HG02970 (cell line): Measurements from ENCODE around the gene LIN28B.
"Not testable (repeated sequence)": the region's sequence is repeated elsewhere in the genome, so short reads cannot be mapped to it uniquely, and the experiment has no call there.

Experiments used
- ATAC-seq: cut with Tn5 transposase; IDR thresholded peaks from one replicate; pipeline ENCODE4 v1.9.1; 2021; ENCODE audit warnings: mild to moderate bottlenecking, moderate library complexity, moderate number of reproducible peaks; ENCODE audit not compliant: unreplicated experiment, low FRiP score

LIN28B gene

GRCh38 chr6:105058846-105059245 is 101.9 kb downstream of the LIN28B start:
- ATAC-seq = no peak

- no peak for ATAC-seq
Observed at GRCh38 chr6:105066233-105066632, 109.3 kb downstream of the LIN28B start.

- ATAC-seq = no peak
Observed at GRCh38 chr6:105066836-105067235, 109.9 kb downstream of the LIN28B start.

GRCh38 chr6:105067329-105067728 is 110.4 kb downstream of the LIN28B start:
- no peak for ATAC-seq

GRCh38 chr6:105068407-105068806 is 111.5 kb downstream of the LIN28B start:
- no peak for ATAC-seq

- no peak for ATAC-seq
Observed at GRCh38 chr6:105069821-105070445, 113.0 kb downstream of the LIN28B start.

GRCh38 chr6:105072798-105073199 is 115.9 kb downstream of the LIN28B start:
- no peak for ATAC-seq

GRCh38 chr6:105075210-105075609 is 118.3 kb downstream of the LIN28B start:
- ATAC-seq = no peak

- ATAC-seq = not testable (repeated sequence)
Observed at GRCh38 chr6:105076418-105076817, 119.5 kb downstream of the LIN28B start.

GRCh38 chr6:105077596-105078385 is 120.9 kb downstream of the LIN28B start:
- no peak for ATAC-seq

GRCh38 chr6:105078386-105078708 is 121.4 kb downstream of the LIN28B start:
- no peak for ATAC-seq

GRCh38 chr6:105080279-105080678 is 123.4 kb downstream of the LIN28B start:
- no peak for ATAC-seq

GRCh38 chr6:105081662-105082061 is 124.8 kb downstream of the LIN28B start:
- not testable (repeated sequence) for ATAC-seq

GRCh38 chr6:105087571-105088211 is 130.8 kb downstream of the LIN28B start:
- no peak for ATAC-seq

- no peak for ATAC-seq
Observed at GRCh38 chr6:105091140-105091829, 134.4 kb downstream of the LIN28B start.

- no peak for ATAC-seq
Observed at GRCh38 chr6:105094133-105094640, 137.3 kb downstream of the LIN28B start.

GRCh38 chr6:105095139-105095538 is 138.2 kb downstream of the LIN28B start:
- ATAC-seq = no peak

- ATAC-seq = no peak
Observed at GRCh38 chr6:105097288-105097687, 140.4 kb downstream of the LIN28B start.

- ATAC-seq = no peak
Observed at GRCh38 chr6:105099371-105099770, 142.5 kb downstream of the LIN28B start.

GRCh38 chr6:105102186-105102585 is 145.3 kb downstream of the LIN28B start:
- ATAC-seq = no peak

- ATAC-seq = no peak
Observed at GRCh38 chr6:105105094-105105493, 148.2 kb downstream of the LIN28B start.
